Heart right ventricle (tissue), 16 donors: ENCODE data around the gene DDC. TPM values are rescaled to one million over a fixed set of nuclear protein-coding genes. Genes with fewer than 3 reads are reported as not detected.

Experiments used
- ATAC-seq, 8 donors: fragments of 200-7000 bp; cut with Tn5 transposase; one replicate each; pipeline ENCODE4 v1.9.1; 2020; ENCODE audit warnings: mild to moderate bottlenecking in 8 of 8, moderate library complexity in 8 of 8, moderate number of reproducible peaks in 1 of 8
- DNase-seq, 2 donors: peaks; one replicate each; pipeline ENCODE4 v3.0.0-alpha.2; 2020
- H3K27ac ChIP-seq, 10 donors: fragments of 200-600 bp; sonication (generic) in 2 of 10; one replicate each; pipeline versions ENCODE4 v1.5.0 to v1.8.0; 2020 to 2022; ENCODE audit warnings: mild to moderate bottlenecking in 3 of 10
- H3K27me3 ChIP-seq, 7 donors: fragments of 200-600 bp; one replicate each; pipeline ENCODE4 v1.8.0; 2021 to 2022; ENCODE audit warnings: mild to moderate bottlenecking in 2 of 7
- H3K36me3 ChIP-seq, 9 donors: fragments of 200-600 bp; sonication (generic) in 1 of 9; one replicate each; pipeline versions ENCODE4 v1.5.0 to v1.8.0; 2020 to 2022; ENCODE audit warnings: mild to moderate bottlenecking in 2 of 9
- H3K4me1 ChIP-seq, 9 donors: fragments of 200-600 bp; sonication (generic) in 1 of 9; one replicate each; pipeline versions ENCODE4 v1.5.0 to v1.8.0; 2020 to 2022; ENCODE audit warnings: mild to moderate bottlenecking in 4 of 9
- H3K4me3 ChIP-seq, 10 donors: fragments of 200-600 bp; sonication (generic) in 2 of 10; one replicate each; pipeline versions ENCODE4 v1.5.0 to v1.8.0; 2020 to 2022; ENCODE audit warnings: mild to moderate bottlenecking in 7 of 10, moderate library complexity in 2 of 10
- H3K9me3 ChIP-seq, 11 donors: fragments of 200-600 bp in 10 of 11; sonication (generic) in 2 of 11; one replicate each; pipeline versions ENCODE4 v1.5.0 to v1.8.0; 2013 to 2022; ENCODE audit warnings: mild to moderate bottlenecking in 2 of 11, control low read depth in 1 of 11, moderate library complexity in 1 of 11
- WGBS, 2 donors: extraction: QIAGEN DNeasy Blood & Tissue Kit; methylation state at CpG; one replicate each; pipeline ENCODE4 v1.1.7; 2013; ENCODE audit warnings: inconsistent platforms in 1 of 2; 5-methylcytosine and 5-hydroxymethylcytosine counted together
- intact Hi-C, 10 donors: fragments of 100-400 bp; cut with DNase I; formaldehyde crosslinking; loops; one replicate each; pipeline versions ENCODE4 v1.11.1 to v1.14.2; 2022
- polyA plus RNA-seq, 2 donors: library from polyadenylated mRNA; stranded (reverse); fragments of 200-250 nt; gene quantifications; one replicate each; pipeline ENCODE4 v1.2.3, GENCODE V29; 2013
- total RNA-seq, 10 donors: library from RNA; stranded (reverse); fragmentation: NEBNext Ultra II Directional in 3 of 10; extraction: Animal tissue kit (Norgen Biotek cat#: 25700) in 3 of 10; gene quantifications; one replicate each; pipeline versions ENCODE4 v1.2.1 to v1.2.4, GENCODE V29; 2021 to 2023
- TF ChIP-seq, protein P1 (sequence below), 9 donors: fragments of 200-600 bp; sonication (generic) in 2 of 9; IDR thresholded peaks; one replicate each; pipeline versions ENCODE4 v1.5.0 to v1.8.0; 2021 to 2022; ENCODE audit warnings: antibody characterized with exemption in 9 of 9, mild to moderate bottlenecking in 5 of 9, moderate library complexity in 1 of 9
- donor health status: Arrhythmogenic right ventricular cardiomyopathy.
- donor health status: ischemic (EF 13 %, LVEDD 7.1; RV severe dilation, severe dysfunction).
- donor health status: healthy with polysubstance abuse.
- donor health status: DM: no; HTN: yes; CAD: no.
- donor health status: DM: no; HTN: no; CAD: no.
- donor health status: ischemic (EF 25% LVEDD 6.9; RV normal size, moderate dysfunction).
- donor health status: ischemic (EF 25% LVEDD 5.7; RV mildly dilated, moderate dysfunction).
- donor health status: healthy.
- donor health status: DM: yes; HTN: yes; CAD: no.
- donor health status: Ischemic cardiomyopathy.
- donor health status: ischemic (EF 35%, LVEDD 5.7; RV mildly dilated, moderate dysfunction).
- donor health status: nonischemic (EF 11% LVEDD 7.7; RV severe dilation, severe dysfunction).
- donor health status: DM: yes; HTN: yes; CAD: no.
- donor health status: PGD.
- donor health status: ischemic (EF 29% LVEDD 5.4; RV normal size, mild dysfunction).
- donor health status: nonischemic (EF 23%, LVEDD 6.1; RV moderate dilation, normal function).

Gene DDC
- total and polyA plus RNA-seq, 12 donors: not detected

DNA sequence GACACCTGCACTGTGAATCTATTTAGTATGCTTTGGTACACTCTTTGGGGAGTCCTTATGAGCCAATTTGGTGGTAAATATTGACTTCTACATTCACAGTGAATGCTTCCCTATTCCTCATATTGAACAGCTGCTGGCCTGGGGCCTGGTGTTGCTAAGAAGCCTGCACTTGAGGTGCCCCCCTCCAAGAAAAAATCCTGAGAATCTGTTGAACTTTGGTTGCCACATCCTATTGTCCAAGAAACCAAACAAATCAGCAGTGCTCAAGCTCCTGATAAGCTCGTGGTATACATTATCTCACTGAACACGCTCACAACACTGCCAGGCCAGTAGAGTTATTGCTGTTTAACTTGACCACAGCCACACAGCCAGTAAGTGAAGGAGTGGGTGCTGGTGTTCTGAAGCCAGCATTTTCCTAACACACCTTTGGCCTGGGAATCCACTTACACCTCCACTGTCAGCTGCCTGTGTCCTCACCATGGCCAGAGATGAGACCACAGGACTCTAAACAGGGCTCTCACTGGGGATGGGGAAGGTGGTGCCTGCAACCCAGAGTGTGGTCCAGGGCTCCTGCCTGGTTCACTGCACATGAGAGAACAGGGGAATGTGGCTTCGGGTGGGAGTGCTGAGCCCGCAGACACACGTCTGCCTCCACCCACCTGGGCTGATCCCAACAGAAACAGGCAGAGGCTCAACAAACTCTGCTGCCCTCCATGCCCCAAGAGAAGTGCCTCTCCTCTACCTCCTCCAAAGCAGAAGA lies 6.7 kb downstream of the DDC start:
- DNase-seq: no peak
- Histone ChIP-seq H3K27me3 (peaks cover 0 to 36% (median 24%) of the 10 kb centered on the region in 7 donors), H3K36me3 (no peaks in the 10 kb centered on the region), H3K4me1 (no peaks in the 10 kb centered on the region), H3K4me3 (no peak overlapping the region), H3K27ac (no peak overlapping the region), H3K9me3 (no peaks in the 10 kb centered on the region)
- TF ChIP-seq, protein P1, sequence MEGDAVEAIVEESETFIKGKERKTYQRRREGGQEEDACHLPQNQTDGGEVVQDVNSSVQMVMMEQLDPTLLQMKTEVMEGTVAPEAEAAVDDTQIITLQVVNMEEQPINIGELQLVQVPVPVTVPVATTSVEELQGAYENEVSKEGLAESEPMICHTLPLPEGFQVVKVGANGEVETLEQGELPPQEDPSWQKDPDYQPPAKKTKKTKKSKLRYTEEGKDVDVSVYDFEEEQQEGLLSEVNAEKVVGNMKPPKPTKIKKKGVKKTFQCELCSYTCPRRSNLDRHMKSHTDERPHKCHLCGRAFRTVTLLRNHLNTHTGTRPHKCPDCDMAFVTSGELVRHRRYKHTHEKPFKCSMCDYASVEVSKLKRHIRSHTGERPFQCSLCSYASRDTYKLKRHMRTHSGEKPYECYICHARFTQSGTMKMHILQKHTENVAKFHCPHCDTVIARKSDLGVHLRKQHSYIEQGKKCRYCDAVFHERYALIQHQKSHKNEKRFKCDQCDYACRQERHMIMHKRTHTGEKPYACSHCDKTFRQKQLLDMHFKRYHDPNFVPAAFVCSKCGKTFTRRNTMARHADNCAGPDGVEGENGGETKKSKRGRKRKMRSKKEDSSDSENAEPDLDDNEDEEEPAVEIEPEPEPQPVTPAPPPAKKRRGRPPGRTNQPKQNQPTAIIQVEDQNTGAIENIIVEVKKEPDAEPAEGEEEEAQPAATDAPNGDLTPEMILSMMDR (IDR thresholded peaks at IDR 0.05): no peak
- WGBS, 2 donors: 58 to 74% methylated on average over 5 of the region's 5 CpGs
- ATAC-seq: no peak
- intact Hi-C loops: no loop called here

DNA sequence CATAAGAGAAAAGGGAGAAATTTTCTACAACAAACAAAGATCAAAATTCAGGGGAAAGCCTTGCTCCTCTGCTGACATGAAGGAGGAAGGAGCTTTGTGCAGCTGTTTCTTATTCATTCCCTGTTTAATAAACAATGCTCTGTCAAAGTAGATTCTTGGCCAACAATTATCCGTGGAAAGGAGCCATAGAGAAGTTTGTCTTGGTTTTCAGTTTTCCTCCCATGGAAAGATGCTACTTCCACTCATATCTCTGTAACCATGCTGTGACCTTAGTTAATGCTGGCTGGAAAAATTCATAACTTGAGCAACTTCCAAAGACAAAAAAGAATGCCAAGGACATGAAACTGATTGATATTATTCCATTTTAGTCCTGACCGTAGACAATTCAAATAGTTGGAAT lies 8.1 kb downstream of the DDC start:
- intact Hi-C loops: no loop called here
- 55 to 68% methylated on average over 2 of the region's 2 CpGs for WGBS, 2 donors
- DNase-seq (no peak), ATAC-seq (peak in 2 of 8 donors; percentile 26 to 40)
- H3K27ac ChIP-seq: no peak overlapping the region
- TF ChIP-seq, protein P1 (IDR thresholded peaks at IDR 0.05): no peak
- no peak overlapping the region for H3K4me3 ChIP-seq
- H3K4me1 ChIP-seq: no peaks in the 10 kb centered on the region
- no peaks in the 10 kb centered on the region for H3K9me3 ChIP-seq
- H3K36me3 ChIP-seq: no peaks in the 10 kb centered on the region
- peaks cover 0 to 36% (median 24%) of the 10 kb centered on the region in 7 donors for H3K27me3 ChIP-seq

DNA sequence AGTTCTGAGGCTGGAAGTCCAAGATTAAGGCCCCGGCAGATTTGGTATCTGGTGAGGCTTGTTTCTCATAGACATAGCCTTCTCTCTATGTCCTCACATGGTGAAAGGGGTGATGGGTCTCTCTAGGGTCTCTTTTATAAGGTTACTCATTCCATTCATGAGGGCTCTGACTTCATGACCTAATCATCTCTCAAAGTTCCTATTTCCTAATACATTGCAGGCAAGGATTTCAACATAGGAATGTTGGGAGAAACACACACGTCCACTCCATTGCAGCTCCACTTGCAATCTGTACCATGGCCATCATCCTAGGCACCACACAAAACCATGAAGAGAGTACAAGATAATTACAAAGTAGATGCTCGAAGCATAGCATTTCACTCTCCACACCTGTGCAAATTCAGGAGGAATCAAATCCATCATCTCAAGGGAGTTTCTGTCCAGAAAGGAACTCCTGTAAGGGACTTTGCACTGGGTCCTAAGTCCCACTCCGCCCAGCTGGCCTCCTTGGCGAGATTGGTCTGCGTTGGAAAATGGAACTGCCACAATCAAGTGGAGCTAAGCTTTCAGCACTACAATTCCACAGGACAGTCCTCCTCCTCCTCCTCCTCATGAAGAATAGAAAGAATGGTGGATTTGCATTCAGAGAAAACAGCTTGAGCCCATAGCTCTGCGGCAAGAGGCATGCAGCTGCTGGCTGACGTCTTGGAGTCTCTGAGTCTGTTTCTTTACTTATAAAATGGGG lies 8.8 kb downstream of the DDC start:
- ATAC-seq (peak in 3 of 8 donors; percentile 22 to 83 (median 30)), DNase-seq (no peak)
- WGBS, 2 donors: 58 to 60% methylated on average over 8 of the region's 8 CpGs
- Histone ChIP-seq H3K9me3 (no peaks in the 10 kb centered on the region), H3K27ac (peak overlapping the region in 1 of 10 donors; percentile 48), H3K36me3 (no peaks in the 10 kb centered on the region), H3K27me3 (peaks cover 0 to 36% (median 24%) of the 10 kb centered on the region in 7 donors), H3K4me1 (no peaks in the 10 kb centered on the region), H3K4me3 (no peak overlapping the region)
- intact Hi-C loops: no loop called here
- TF ChIP-seq, protein P1 (IDR thresholded peaks at IDR 0.05): no peak

DNA sequence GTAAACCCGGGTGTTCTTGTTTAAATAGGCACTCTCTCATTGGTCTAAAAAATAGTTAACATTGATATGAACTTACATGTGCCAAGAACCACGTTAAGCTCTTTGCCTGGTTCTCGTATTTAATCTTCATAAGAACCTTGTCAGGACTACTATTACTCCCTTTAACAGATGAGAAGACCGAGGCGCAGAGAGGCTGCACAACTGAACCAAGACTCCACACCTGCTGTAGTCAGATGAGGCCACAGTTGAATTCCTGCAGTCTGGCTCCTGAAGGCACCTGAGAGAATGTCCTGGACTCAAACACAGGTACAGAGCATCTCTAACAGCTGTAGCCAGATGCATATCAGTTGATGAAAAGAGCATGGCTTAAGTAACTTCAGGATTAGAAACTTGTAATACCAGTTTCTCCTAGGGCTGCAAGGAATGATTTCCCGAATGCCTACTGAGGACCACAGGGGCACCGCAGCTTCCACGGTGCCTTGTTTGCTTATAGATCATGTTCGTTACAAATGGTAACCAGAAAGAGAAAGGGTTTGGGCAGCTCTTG lies 9.5 kb downstream of the DDC start:
- no peak for ATAC-seq
- H3K27ac ChIP-seq: no peak overlapping the region
- no peaks in the 10 kb centered on the region for H3K36me3 ChIP-seq
- no peak for DNase-seq
- 82 to 84% methylated on average over 9 of the region's 9 CpGs for WGBS, 2 donors
- no peaks in the 10 kb centered on the region for H3K9me3 ChIP-seq
- intact Hi-C loops: no loop called here
- H3K4me1 ChIP-seq: no peaks in the 10 kb centered on the region
- no peak overlapping the region for H3K4me3 ChIP-seq
- TF ChIP-seq, protein P1 (IDR thresholded peaks at IDR 0.05): no peak
- H3K27me3 ChIP-seq: peaks cover 0 to 32% (median 22%) of the 10 kb centered on the region in 7 donors
